Regular cardiac myocyte (primary cell): ENCODE results near the gene GPR84. TPM values are rescaled to one million over a fixed set of nuclear protein-coding genes. Genes with fewer than 3 reads are reported as not detected.

Experiments used
- total RNA-seq: library from RNA; depleted of rRNA; stranded (reverse); fragments of >200 nt; gene quantifications from 2 replicates; pipeline ENCODE4 v1.2.3, GENCODE V29; 2014

The GPR84 gene
- not detected in 2 replicates for total RNA-seq

GRCh38 chr12:54364413-54364812 is at the start of gene GPR84:
GPR84 (minus strand) TSS chr12:54364486; CDS start chr12:54363851, 635 bp downstream.

GRCh38 chr12:54384591-54385041 is 20.3 kb upstream of the GPR84 start, which contains the start of gene ZNF385A:
ZNF385A (minus strand) TSS chr12:54384733; CDS start chr12:54384514, 219 bp downstream.

GRCh38 chr12:54324617-54325441 is 39.5 kb downstream of the GPR84 start, which contains the start of gene COPZ1:
COPZ1 (plus strand) TSS chr12:54325131; CDS start chr12:54325164, 33 bp downstream.

Other genes with a start within 250 kb of the GPR84 start
- 24.0 and 28.0 TPM in 2 replicates for gene SMUG1, start 175.5 kb downstream of the GPR84 start, total RNA-seq
- 18.0 and 50.0 TPM in 2 replicates for gene CBX5, start 84.4 kb downstream of the GPR84 start, total RNA-seq
- gene HNRNPA1, start 83.8 kb downstream of the GPR84 start, total RNA-seq: 215 and 610 TPM in 2 replicates
- 0.19 TPM in 1 of 2 replicates, not detected in the other for gene NFE2, start 63.5 kb downstream of the GPR84 start, total RNA-seq
- gene COPZ1, start 39.4 kb downstream of the GPR84 start, total RNA-seq: 118 and 124 TPM in 2 replicates
- 0.77 and 1.7 TPM in 2 replicates for gene ZNF385A, start 20.2 kb upstream of the GPR84 start, total RNA-seq
- gene ITGA5, start 54.8 kb upstream of the GPR84 start, total RNA-seq: 290 and 347 TPM in 2 replicates
- not detected in 2 replicates for gene GTSF1, start 109.1 kb upstream of the GPR84 start, total RNA-seq
- gene NCKAP1L, start 133.3 kb upstream of the GPR84 start, total RNA-seq: not detected in 2 replicates
- 3.1 TPM in 2 replicates for gene PDE1B, start 185.1 kb upstream of the GPR84 start, total RNA-seq
- gene PPP1R1A, start 224.2 kb upstream of the GPR84 start, total RNA-seq: not detected in 2 replicates